Sigmoid colon (tissue), 7 donors: Measurements from ENCODE around the gene ESCO1. TPM values are rescaled to one million over a fixed set of nuclear protein-coding genes. Genes with fewer than 3 reads are reported as not detected.

Experiments
- DNase-seq: peaks from one replicate; pipeline ENCODE4 v3.0.0-alpha.2; 2019
- H3K27ac ChIP-seq, 4 donors: fragments of 200-600 bp; sonication (generic); one replicate each; pipeline ENCODE4 v1.5.1; 2016 to 2019; ENCODE audit warnings: mild to moderate bottlenecking in 1 of 4
- H3K27me3 ChIP-seq, 3 donors: fragments of 200-600 bp; sonication (generic); one replicate each; pipeline ENCODE4 v1.5.1; 2019; ENCODE audit warnings: mild to moderate bottlenecking in 1 of 3
- H3K36me3 ChIP-seq, 4 donors: fragments of 200-600 bp; sonication (generic); one replicate each; pipeline ENCODE4 v1.5.1; 2016 to 2019
- H3K4me1 ChIP-seq, 4 donors: fragments of 200-600 bp; sonication (generic); one replicate each; pipeline ENCODE4 v1.5.1; 2017 to 2019
- H3K4me3 ChIP-seq, 4 donors: fragments of 200-600 bp; sonication (generic); one replicate each; pipeline ENCODE4 v1.5.1; 2017 to 2019; ENCODE audit warnings: mild to moderate bottlenecking in 2 of 4, moderate library complexity in 1 of 4
- H3K9me3 ChIP-seq, 4 donors: fragments of 200-600 bp in 3 of 4; sonication (generic) in 3 of 4; one replicate each; pipeline versions ENCODE4 v1.5.1 to v1.6.1; 2013 to 2019
- EP300 ChIP-seq, 4 donors: sonication (generic); formaldehyde crosslinking; IDR thresholded peaks; one replicate each; pipeline ENCODE4 v1.6.1; 2017; ENCODE audit warnings: antibody characterized with exemption in 4 of 4
- POLR2A ChIP-seq, 2 donors: fragments of 450-650 bp; IDR thresholded peaks; one replicate each; pipeline ENCODE4 v1.6.1; 2016; ENCODE audit warnings: antibody characterized with exemption in 2 of 2, mild to moderate bottlenecking in 2 of 2, moderate library complexity in 2 of 2
- POLR2AphosphoS5 ChIP-seq, 4 donors: sonication (generic); formaldehyde crosslinking; IDR thresholded peaks; one replicate each; pipeline ENCODE4 v1.6.1; 2017; ENCODE audit warnings: antibody characterized with exemption in 4 of 4
- WGBS, 2 donors: extraction: QIAGEN DNeasy Blood & Tissue Kit; methylation state at CpG; one replicate each; pipeline ENCODE4 v1.1.7; 2013; 5-methylcytosine and 5-hydroxymethylcytosine counted together
- intact Hi-C: fragments of 100-400 bp; cut with DNase I; formaldehyde crosslinking; loops from one replicate; pipeline ENCODE4 v1.15.1; 2023
- polyA plus RNA-seq, 3 donors: library from polyadenylated mRNA; stranded (reverse); fragments of 200-250 nt; gene quantifications; one replicate each; pipeline ENCODE4 v1.2.3, GENCODE V29; 2013
- total RNA-seq, 4 donors: library from RNA; depleted of rRNA; stranded (reverse); fragments of >200 nt; gene quantifications; one replicate each; pipeline ENCODE4 v1.1.0, GENCODE V29; 2016
- TF ChIP-seq, protein P1 (sequence below), 4 experiments: fragments of 450-650 bp in 3 of 4; fragments of 200-600 bp in 1 of 4; IDR thresholded peaks; one replicate each; pipeline ENCODE4 v1.5.1; 2016 to 2019; ENCODE audit warnings: antibody characterized with exemption in 4 of 4, mild to moderate bottlenecking in 3 of 4, moderate library complexity in 2 of 4
- donor health status: healthy with polysubstance abuse.
- donor health status: Bipolar disorder and iron deficiency.
- donor health status: healthy.

Gene ESCO1
- total and polyA plus RNA-seq, 7 donors: 9.9 to 20.0 (median 12.8) TPM

DNA sequence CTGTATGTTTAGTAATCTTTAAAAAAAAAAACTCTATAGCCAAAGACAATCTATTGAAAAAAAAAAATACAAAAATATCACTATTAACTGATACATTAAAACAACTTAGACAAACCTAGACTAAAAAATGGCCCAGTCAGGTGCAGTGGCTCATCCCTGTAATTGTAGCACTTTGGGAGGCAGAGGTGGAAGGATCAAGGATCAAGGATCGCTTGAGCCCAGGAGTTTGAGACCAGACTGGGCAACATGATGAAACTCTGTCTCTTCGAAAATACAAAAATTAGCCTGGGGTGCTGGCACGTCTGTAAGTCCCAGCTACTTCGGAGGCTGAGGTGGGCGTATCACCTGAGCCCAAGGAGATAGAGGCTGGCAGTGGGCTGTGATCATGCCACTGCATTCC is 16.1 kb downstream of the ESCO1 start:
- intact Hi-C loops: no loop called here
- Histone ChIP-seq H3K4me3 (no peak overlapping the region), H3K27ac (no peak overlapping the region), H3K4me1 (no peaks in the 10 kb centered on the region), H3K27me3 (no peaks in the 10 kb centered on the region), H3K36me3 (peaks cover 0 to 21% (median 3%) of the 10 kb centered on the region in 4 donors), H3K9me3 (no peaks in the 10 kb centered on the region)
- TF ChIP-seq EP300 (IDR thresholded peaks at IDR 0.05) (no peak), POLR2AphosphoS5 (IDR thresholded peaks at IDR 0.05) (no peak), POLR2A (IDR thresholded peaks at IDR 0.05) (no peak)
- TF ChIP-seq, protein P1, sequence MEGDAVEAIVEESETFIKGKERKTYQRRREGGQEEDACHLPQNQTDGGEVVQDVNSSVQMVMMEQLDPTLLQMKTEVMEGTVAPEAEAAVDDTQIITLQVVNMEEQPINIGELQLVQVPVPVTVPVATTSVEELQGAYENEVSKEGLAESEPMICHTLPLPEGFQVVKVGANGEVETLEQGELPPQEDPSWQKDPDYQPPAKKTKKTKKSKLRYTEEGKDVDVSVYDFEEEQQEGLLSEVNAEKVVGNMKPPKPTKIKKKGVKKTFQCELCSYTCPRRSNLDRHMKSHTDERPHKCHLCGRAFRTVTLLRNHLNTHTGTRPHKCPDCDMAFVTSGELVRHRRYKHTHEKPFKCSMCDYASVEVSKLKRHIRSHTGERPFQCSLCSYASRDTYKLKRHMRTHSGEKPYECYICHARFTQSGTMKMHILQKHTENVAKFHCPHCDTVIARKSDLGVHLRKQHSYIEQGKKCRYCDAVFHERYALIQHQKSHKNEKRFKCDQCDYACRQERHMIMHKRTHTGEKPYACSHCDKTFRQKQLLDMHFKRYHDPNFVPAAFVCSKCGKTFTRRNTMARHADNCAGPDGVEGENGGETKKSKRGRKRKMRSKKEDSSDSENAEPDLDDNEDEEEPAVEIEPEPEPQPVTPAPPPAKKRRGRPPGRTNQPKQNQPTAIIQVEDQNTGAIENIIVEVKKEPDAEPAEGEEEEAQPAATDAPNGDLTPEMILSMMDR (IDR thresholded peaks at IDR 0.05): no peak
- WGBS, 2 donors: 94 to 96% methylated on average over 5 of the region's 5 CpGs
- no peak for DNase-seq

DNA sequence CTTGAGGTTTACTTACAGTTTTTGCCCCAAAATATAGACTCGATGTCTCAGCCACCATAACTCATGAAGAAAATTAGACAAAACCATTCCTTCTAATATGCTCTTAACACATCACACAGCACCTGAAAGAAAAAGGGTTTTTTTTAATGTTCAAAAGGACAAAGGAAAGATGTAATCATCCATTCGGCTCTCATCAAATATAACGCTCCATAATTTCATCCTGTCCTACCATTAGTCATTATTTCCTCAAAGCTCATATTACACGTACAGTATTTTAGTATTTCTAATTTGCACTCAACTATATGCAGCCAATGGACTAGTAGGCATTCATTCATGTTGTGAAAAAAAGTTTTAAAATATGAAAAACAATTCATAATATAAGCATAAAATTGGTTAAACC is 24.8 kb downstream of the ESCO1 start:
- H3K4me3 ChIP-seq: no peak overlapping the region
- H3K9me3 ChIP-seq: no peaks in the 10 kb centered on the region
- intact Hi-C loops: no loop called here
- DNase-seq: no peak
- H3K4me1 ChIP-seq: peaks cover 0 to 5% (median 0%) of the 10 kb centered on the region in 4 donors
- 97 to 98% methylated on average over 4 of the region's 4 CpGs for WGBS, 2 donors
- peaks cover 0 to 60% (median under 1%) of the 10 kb centered on the region in 4 donors for H3K36me3 ChIP-seq
- TF ChIP-seq POLR2A (IDR thresholded peaks at IDR 0.05) (no peak), POLR2AphosphoS5 (IDR thresholded peaks at IDR 0.05) (no peak), EP300 (IDR thresholded peaks at IDR 0.05) (no peak)
- TF ChIP-seq, protein P1 (IDR thresholded peaks at IDR 0.05): no peak
- no peaks in the 10 kb centered on the region for H3K27me3 ChIP-seq
- H3K27ac ChIP-seq: no peak overlapping the region

GRCh38 chr18:21571772-21572171 is 28.7 kb downstream of the ESCO1 start:
- no peaks in the 10 kb centered on the region for H3K27me3 ChIP-seq
- no peaks in the 10 kb centered on the region for H3K9me3 ChIP-seq
- DNase-seq: no peak
- peaks cover 0 to 91% (median 13%) of the 10 kb centered on the region in 4 donors for H3K36me3 ChIP-seq
- TF ChIP-seq EP300 (IDR thresholded peaks at IDR 0.05) (no peak), POLR2A (IDR thresholded peaks at IDR 0.05) (no peak), POLR2AphosphoS5 (IDR thresholded peaks at IDR 0.05) (no peak)
- TF ChIP-seq, protein P1 (IDR thresholded peaks at IDR 0.05): no peak
- H3K27ac ChIP-seq: no peak overlapping the region
- no peak overlapping the region for H3K4me3 ChIP-seq
- peaks cover 0 to 5% (median 0%) of the 10 kb centered on the region in 4 donors for H3K4me1 ChIP-seq
- intact Hi-C loops: no loop called here

DNA sequence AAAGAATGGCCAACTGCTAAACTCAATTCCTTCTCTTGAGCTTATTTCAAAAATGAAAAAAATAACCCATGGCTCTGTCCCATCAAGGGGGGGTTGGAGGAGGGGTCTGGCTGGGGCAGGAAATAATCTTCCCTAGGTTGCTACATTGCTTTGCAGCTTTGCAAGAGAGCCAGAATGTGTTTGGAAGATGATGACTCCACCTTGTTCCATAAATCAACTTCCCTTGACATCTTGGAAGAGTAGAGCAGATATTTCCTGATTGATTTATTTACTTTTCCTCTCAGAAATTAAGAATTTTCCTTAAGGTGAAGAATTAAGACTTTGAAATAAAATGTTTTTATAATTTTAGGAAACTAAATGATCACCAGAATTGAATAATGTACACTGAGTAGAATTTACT is 41.3 kb downstream of the ESCO1 start:
- Histone ChIP-seq H3K4me1 (no peaks in the 10 kb centered on the region), H3K36me3 (peaks cover 6 to 92% (median 33%) of the 10 kb centered on the region in 4 donors), H3K27ac (no peak overlapping the region), H3K9me3 (no peaks in the 10 kb centered on the region), H3K4me3 (no peak overlapping the region), H3K27me3 (no peaks in the 10 kb centered on the region)
- intact Hi-C loops: no loop called here
- TF ChIP-seq, protein P1 (IDR thresholded peaks at IDR 0.05): no peak
- TF ChIP-seq POLR2AphosphoS5 (IDR thresholded peaks at IDR 0.05): no peak
- TF ChIP-seq EP300 (IDR thresholded peaks at IDR 0.05): no peak
- TF ChIP-seq POLR2A (IDR thresholded peaks at IDR 0.05): no peak
- DNase-seq: no peak

DNA sequence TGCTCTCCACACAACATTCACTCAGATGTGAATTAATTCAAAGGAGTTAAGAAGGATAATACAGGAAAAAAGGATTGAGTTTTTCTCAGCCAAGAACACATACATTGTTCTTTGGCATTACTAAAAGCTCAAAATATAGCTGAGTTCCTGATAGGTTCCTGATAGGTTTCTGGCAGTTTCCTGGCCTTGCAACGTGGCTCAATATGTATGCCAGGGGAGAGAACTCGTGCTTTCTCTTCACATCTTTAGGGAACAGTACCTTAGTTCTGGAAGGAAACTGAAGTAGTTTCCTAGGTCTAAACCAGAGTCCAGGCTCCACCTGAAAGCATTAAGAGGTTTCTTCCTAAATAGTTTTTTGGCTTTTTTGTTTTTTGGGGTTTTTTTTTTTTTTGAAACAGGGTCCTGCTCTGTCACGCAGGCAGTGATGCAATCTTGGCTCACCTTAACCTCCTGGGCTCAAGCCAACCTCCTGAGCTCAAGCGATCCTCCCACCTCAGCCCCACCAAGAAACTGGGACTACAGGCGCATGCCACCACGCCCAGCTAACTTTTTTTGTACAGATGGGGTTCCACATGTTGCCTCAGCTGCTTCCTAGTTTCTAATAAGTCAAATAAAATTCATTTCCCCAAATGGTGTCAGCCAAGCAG is 42.8 kb downstream of the ESCO1 start:
- H3K27ac ChIP-seq: no peak overlapping the region
- H3K4me1 ChIP-seq: no peaks in the 10 kb centered on the region
- intact Hi-C loops: no loop called here
- peaks cover 0 to 81% (median 22%) of the 10 kb centered on the region in 4 donors for H3K36me3 ChIP-seq
- no peak overlapping the region for H3K4me3 ChIP-seq
- TF ChIP-seq, protein P1 (IDR thresholded peaks at IDR 0.05): no peak
- TF ChIP-seq POLR2A (IDR thresholded peaks at IDR 0.05) (no peak), EP300 (IDR thresholded peaks at IDR 0.05) (no peak), POLR2AphosphoS5 (IDR thresholded peaks at IDR 0.05) (no peak)
- WGBS, 2 donors: 89 to 91% methylated on average over 6 of the region's 6 CpGs
- no peak for DNase-seq
- no peaks in the 10 kb centered on the region for H3K9me3 ChIP-seq
- no peaks in the 10 kb centered on the region for H3K27me3 ChIP-seq
